Activated B cell treated with CpG ODN at 0.5 μM for 24 hours (primary cell): Measurements from ENCODE around the gene MINDY3. TPM values are rescaled to one million over a fixed set of nuclear protein-coding genes. Genes with fewer than 3 reads are reported as not detected.

ENCODE experiments used
- ATAC-seq: fragments of 200-7000 bp; cut with Tn5 transposase; one replicate; pipeline ENCODE4 v1.10.0; 2021; ENCODE audit warnings: low read depth, mild to moderate bottlenecking, moderate library complexity
- CTCF ChIA-PET: fragments of 350-600 bp; sonication (Branson Sonifier 250); formaldehyde crosslinking; loops from one replicate; lab custom pipeline; 2021; ENCODE audit warnings: antibody characterized with exemption; lab: Charles Lee
- POLR2A ChIA-PET: fragments of 350-600 bp; sonication (Branson Sonifier 250); formaldehyde crosslinking; loops from one replicate; lab custom pipeline; 2021; ENCODE audit warnings: antibody characterized with exemption; lab: Charles Lee
- DNase-seq: peaks from one replicate; pipeline ENCODE4 v3.0.0; 2022
- H3K27ac Mint-ChIP-seq: one replicate; pipeline ENCODE4 v1.8.0; 2020; ENCODE audit warnings: mixed read lengths
- H3K27me3 Mint-ChIP-seq: one replicate; pipeline ENCODE4 v1.8.0; 2021; ENCODE audit warnings: mixed read lengths
- H3K36me3 Mint-ChIP-seq: one replicate; pipeline ENCODE4 v1.8.0; 2021; ENCODE audit warnings: low read depth, mixed read lengths
- H3K4me1 Mint-ChIP-seq: one replicate; pipeline ENCODE4 v1.8.0; 2021; ENCODE audit warnings: mixed read lengths
- H3K4me3 Mint-ChIP-seq: one replicate; pipeline ENCODE4 v1.8.0; 2020; ENCODE audit warnings: mild to moderate bottlenecking, mixed read lengths
- H3K9me3 Mint-ChIP-seq: one replicate; pipeline ENCODE4 v1.8.0; 2020; ENCODE audit warnings: mixed read lengths
- intact Hi-C: fragments of 100-400 bp; cut with micrococcal nuclease; formaldehyde crosslinking; loops from one replicate; pipeline ENCODE4 v1.15.1; 2024
- total RNA-seq: library from RNA; stranded (reverse); gene quantifications from 2 replicates; pipeline ENCODE4 v1.2.3, GENCODE V29; 2022
- TF ChIP-seq, protein P1 (sequence below): fragments of 200-600 bp; IDR thresholded peaks from one replicate; pipeline ENCODE4 v1.8.0; 2022; ENCODE audit warnings: antibody characterized with exemption, mild to moderate bottlenecking

The MINDY3 gene
- total RNA-seq, 1 donor from 2014 or later: 23.4 TPM

DNA sequence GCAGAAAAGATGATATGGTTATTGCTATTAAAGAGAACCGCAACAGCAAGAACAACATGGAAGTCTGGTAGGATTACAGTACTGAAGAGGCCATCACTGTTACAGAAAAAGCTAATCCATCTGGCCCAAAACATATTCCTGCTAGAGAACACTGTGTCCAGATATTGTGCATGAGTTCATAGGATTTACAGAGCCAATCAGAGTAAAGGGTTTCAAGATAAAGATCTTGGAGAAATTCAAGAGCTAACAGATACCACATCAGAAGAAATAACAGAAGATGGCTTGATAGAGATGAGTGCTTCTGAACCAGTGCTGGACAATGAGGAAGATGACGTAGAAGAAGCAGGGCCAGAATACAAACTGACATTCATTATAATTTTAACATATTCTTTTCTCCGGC is 58.7 kb downstream of the MINDY3 start:
- Mint-ChIP-seq H3K4me1 (no peaks in the 10 kb centered on the region), H3K27ac (no peak overlapping the region), H3K9me3 (no peaks in the 10 kb centered on the region), H3K27me3 (no peaks in the 10 kb centered on the region), H3K36me3 (peaks cover 65% of the 10 kb centered on the region), H3K4me3 (no peak overlapping the region)
- TF ChIP-seq, protein P1, sequence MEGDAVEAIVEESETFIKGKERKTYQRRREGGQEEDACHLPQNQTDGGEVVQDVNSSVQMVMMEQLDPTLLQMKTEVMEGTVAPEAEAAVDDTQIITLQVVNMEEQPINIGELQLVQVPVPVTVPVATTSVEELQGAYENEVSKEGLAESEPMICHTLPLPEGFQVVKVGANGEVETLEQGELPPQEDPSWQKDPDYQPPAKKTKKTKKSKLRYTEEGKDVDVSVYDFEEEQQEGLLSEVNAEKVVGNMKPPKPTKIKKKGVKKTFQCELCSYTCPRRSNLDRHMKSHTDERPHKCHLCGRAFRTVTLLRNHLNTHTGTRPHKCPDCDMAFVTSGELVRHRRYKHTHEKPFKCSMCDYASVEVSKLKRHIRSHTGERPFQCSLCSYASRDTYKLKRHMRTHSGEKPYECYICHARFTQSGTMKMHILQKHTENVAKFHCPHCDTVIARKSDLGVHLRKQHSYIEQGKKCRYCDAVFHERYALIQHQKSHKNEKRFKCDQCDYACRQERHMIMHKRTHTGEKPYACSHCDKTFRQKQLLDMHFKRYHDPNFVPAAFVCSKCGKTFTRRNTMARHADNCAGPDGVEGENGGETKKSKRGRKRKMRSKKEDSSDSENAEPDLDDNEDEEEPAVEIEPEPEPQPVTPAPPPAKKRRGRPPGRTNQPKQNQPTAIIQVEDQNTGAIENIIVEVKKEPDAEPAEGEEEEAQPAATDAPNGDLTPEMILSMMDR: no peak
- intact Hi-C loops: no loop called here
- CTCF ChIA-PET: no interaction called here
- DNase-seq (no peak), ATAC-seq (no peak)
- POLR2A ChIA-PET: no interaction called here

DNA sequence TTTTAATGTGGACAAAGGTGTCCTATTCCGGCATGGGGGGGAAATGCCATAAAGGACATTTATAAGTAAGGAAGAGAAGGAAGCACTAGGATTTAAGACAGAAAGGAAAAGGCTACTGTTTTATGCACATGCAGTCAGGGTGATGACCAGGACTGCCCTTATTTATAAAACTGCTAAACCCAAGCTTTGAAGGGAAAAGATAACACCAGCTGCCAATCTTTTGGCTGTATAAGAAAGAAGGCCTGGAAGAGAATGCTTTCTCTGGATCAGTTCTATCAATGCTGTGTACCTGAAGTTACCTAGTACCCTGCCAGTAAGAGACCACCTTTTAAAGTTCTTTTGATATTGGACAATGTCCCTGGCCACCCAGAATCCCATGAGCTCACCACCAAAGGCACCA is 59.2 kb downstream of the MINDY3 start:
- Mint-ChIP-seq H3K4me1 (no peaks in the 10 kb centered on the region), H3K9me3 (no peaks in the 10 kb centered on the region), H3K27ac (no peak overlapping the region), H3K4me3 (no peak overlapping the region), H3K36me3 (peaks cover 65% of the 10 kb centered on the region), H3K27me3 (no peaks in the 10 kb centered on the region)
- intact Hi-C loops: no loop called here
- ATAC-seq (no peak), DNase-seq (no peak)
- ChIA-PET POLR2A (no interaction called here), CTCF (no interaction called here)
- TF ChIP-seq, protein P1: no peak

DNA sequence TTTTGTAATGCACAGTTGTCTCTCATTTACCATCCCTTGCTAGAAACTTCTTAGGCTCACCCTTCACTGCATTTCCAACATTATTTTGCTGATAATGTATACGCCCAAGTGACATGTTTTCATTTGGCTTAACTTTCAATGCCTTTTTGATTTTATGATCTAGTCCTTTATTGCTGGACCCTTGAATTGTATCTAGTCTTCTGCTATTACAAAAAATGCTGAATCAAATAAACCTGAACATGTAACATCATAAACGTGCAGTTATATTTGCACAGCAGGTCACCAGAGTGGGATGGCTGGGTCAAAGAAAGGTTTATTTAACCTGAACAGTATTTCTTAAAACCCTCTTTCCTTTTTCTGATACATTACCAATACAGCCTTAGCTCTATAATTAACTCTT is 63.0 kb downstream of the MINDY3 start:
- Mint-ChIP-seq H3K4me1 (no peaks in the 10 kb centered on the region), H3K36me3 (peaks cover 72% of the 10 kb centered on the region), H3K27me3 (no peaks in the 10 kb centered on the region), H3K9me3 (no peaks in the 10 kb centered on the region), H3K4me3 (no peak overlapping the region), H3K27ac (no peak overlapping the region)
- no peak for DNase-seq
- no peak for ATAC-seq
- TF ChIP-seq, protein P1: no peak
- CTCF ChIA-PET: no interaction called here
- intact Hi-C loops: no loop called here
- POLR2A ChIA-PET: no interaction called here

DNA sequence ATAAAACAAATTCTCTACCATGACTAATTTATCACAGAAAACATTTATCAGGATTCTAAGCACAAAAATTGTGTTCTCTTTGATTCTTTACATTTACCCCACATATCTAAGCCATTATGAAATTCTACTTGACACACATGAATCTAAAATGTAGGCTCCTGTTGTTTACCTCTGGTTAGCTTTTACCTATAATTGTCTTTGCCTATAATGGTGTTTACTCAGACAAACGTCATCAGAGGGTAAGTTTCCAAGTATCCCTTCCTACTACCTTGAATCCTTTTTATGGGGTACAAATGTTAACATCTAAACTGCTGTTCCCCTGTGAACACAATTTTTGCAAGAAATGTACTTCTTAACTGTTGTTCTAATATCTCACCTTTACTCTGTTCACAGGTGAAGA is 63.5 kb downstream of the MINDY3 start:
- DNase-seq (no peak), ATAC-seq (no peak)
- POLR2A ChIA-PET: no interaction called here
- TF ChIP-seq, protein P1: no peak
- intact Hi-C loops: no loop called here
- Mint-ChIP-seq H3K36me3 (peaks cover 73% of the 10 kb centered on the region), H3K4me3 (no peak overlapping the region), H3K9me3 (no peaks in the 10 kb centered on the region), H3K27me3 (no peaks in the 10 kb centered on the region), H3K27ac (no peak overlapping the region), H3K4me1 (no peaks in the 10 kb centered on the region)
- CTCF ChIA-PET: no interaction called here

DNA sequence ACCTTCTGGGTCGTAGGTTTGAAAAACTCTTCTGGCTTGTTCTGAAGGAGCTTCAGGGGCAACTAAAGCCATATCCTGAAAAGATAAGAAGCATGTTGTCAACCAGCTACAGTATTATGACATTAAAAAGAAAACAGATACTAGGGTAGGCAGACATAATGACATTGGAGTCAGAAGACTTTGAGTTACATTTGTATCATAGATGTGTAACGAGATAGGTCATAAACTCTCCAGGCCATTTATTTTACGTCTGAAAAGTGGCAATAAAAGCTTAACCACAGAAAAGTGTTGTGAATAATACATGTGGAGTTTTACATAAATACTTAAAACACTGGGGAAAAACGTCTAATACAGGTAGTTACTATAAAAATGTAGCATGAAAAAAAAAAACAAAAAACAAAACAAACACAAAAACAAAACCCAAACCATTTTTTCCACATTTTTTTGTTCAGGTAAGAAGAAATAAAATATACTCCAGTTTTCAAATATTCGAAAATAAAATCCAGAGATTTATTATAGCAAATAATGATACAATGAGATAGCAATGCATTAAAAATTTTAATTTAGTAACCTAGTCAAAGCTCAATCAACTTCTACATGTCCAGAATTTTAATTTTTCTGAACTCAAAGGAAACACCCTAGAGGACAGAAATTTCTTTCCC is 64.1 kb downstream of the MINDY3 start:
- ChIA-PET CTCF (no interaction called here), POLR2A (no interaction called here)
- H3K27me3 Mint-ChIP-seq: no peaks in the 10 kb centered on the region
- intact Hi-C loops: no loop called here
- DNase-seq (no peak), ATAC-seq (no peak)
- H3K9me3 Mint-ChIP-seq: no peaks in the 10 kb centered on the region
- TF ChIP-seq, protein P1: no peak
- H3K4me1 Mint-ChIP-seq: no peaks in the 10 kb centered on the region
- no peak overlapping the region for H3K27ac Mint-ChIP-seq
- H3K4me3 Mint-ChIP-seq: no peak overlapping the region
- peaks cover 73% of the 10 kb centered on the region for H3K36me3 Mint-ChIP-seq
